Lower lobe of right lung (tissue), 2 donors: ENCODE results near the gene PIERCE2. TPM values are rescaled to one million over a fixed set of nuclear protein-coding genes. Genes with fewer than 3 reads are reported as not detected.

ENCODE experiments used
- ATAC-seq, 2 donors: fragments of 200-7000 bp; cut with Tn5 transposase; one replicate each; pipeline ENCODE4 v1.9.1; 2020 to 2022; ENCODE audit warnings: mild to moderate bottlenecking in 2 of 2, moderate library complexity in 2 of 2
- DNase-seq: peaks from one replicate; pipeline ENCODE4 v3.0.0-alpha.2; 2020
- H3K27ac ChIP-seq: fragments of 200-600 bp; one replicate; pipeline ENCODE4 v1.8.0; 2022
- H3K27me3 ChIP-seq: fragments of 200-600 bp; one replicate; pipeline ENCODE4 v1.8.0; 2022; ENCODE audit warnings: low read depth
- H3K36me3 ChIP-seq: fragments of 200-600 bp; one replicate; pipeline ENCODE4 v1.8.0; 2022; ENCODE audit warnings: mild to moderate bottlenecking
- H3K4me1 ChIP-seq: fragments of 200-600 bp; one replicate; pipeline ENCODE4 v1.8.0; 2022
- H3K4me3 ChIP-seq: fragments of 200-600 bp; one replicate; pipeline ENCODE4 v1.8.0; 2022; ENCODE audit warnings: mild to moderate bottlenecking
- H3K9me3 ChIP-seq: fragments of 200-600 bp; one replicate; pipeline ENCODE4 v1.8.0; 2022
- intact Hi-C: fragments of 100-400 bp; cut with DNase I; formaldehyde crosslinking; loops from one replicate; pipeline ENCODE4 v1.11.0; 2022
- long read RNA-seq: library from polyadenylated mRNA; unstranded; transcript quantifications from one replicate; pipeline ENCODE4 v2.0.0, GENCODE V29; 2021
- total RNA-seq: library from RNA; stranded (reverse); fragmentation: NEBNext Ultra II Directional; extraction: Animal tissue kit (Norgen Biotek cat#: 25700); gene quantifications from one replicate; pipeline ENCODE4 v1.2.1, GENCODE V29; 2021
- TF ChIP-seq, protein P1 (sequence below): fragments of 200-600 bp; IDR thresholded peaks from one replicate; pipeline ENCODE4 v1.8.0; 2022; ENCODE audit warnings: antibody characterized with exemption, mild to moderate bottlenecking
- donor health status: DM: no; HTN: yes; CAD: no; lungs with severe emphysema.

The PIERCE2 gene
- total RNA-seq, result 2.7 TPM
- long read RNA-seq, partial matches to known transcripts, result 0 of 1 reads
- long read RNA-seq, other reads (novel, unspliced or antisense), result 1 of 1 reads

- TF ChIP-seq, protein P1, sequence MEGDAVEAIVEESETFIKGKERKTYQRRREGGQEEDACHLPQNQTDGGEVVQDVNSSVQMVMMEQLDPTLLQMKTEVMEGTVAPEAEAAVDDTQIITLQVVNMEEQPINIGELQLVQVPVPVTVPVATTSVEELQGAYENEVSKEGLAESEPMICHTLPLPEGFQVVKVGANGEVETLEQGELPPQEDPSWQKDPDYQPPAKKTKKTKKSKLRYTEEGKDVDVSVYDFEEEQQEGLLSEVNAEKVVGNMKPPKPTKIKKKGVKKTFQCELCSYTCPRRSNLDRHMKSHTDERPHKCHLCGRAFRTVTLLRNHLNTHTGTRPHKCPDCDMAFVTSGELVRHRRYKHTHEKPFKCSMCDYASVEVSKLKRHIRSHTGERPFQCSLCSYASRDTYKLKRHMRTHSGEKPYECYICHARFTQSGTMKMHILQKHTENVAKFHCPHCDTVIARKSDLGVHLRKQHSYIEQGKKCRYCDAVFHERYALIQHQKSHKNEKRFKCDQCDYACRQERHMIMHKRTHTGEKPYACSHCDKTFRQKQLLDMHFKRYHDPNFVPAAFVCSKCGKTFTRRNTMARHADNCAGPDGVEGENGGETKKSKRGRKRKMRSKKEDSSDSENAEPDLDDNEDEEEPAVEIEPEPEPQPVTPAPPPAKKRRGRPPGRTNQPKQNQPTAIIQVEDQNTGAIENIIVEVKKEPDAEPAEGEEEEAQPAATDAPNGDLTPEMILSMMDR, result peak; percentile 94
- peak; percentile 99 for ATAC-seq
- DNase-seq, result peak; percentile 97
- intact Hi-C loops, result no loop called here
- Histone ChIP-seq H3K27me3 (no peaks in the 10 kb centered on the region), H3K27ac (peak within 1 kb of the TSS; percentile 95), H3K36me3 (no peaks in the 10 kb centered on the region), H3K4me3 (peak within 1 kb of the TSS; percentile 83), H3K9me3 (no peaks in the 10 kb centered on the region), H3K4me1 (peaks cover 46% of the 10 kb centered on the region)
These were observed at the start of gene PIERCE2, which contains the start of gene CCPG1 for GRCh38 chr15:55408012-55408928. TSS of gene PIERCE2 (plus strand) at chr15:55408495. CDS start at chr15:55408769, 274 bp downstream. TSS of gene CCPG1 (minus strand) at chr15:55408359. CDS start at chr15:55389424, 18,935 bp downstream.

GRCh38 chr15:55360256-55360655 is 48.0 kb upstream of the PIERCE2 start:
- no peaks in the 10 kb centered on the region for H3K9me3 ChIP-seq
- no peaks in the 10 kb centered on the region for H3K4me1 ChIP-seq
- TF ChIP-seq, protein P1, result no peak
- intact Hi-C loops, result no loop called here
- H3K27me3 ChIP-seq, result no peaks in the 10 kb centered on the region
- peaks cover 63% of the 10 kb centered on the region for H3K36me3 ChIP-seq
- DNase-seq, result no peak
- H3K27ac ChIP-seq, result no peak overlapping the region
- no peak for ATAC-seq
- no peak overlapping the region for H3K4me3 ChIP-seq

- no peaks in the 10 kb centered on the region for H3K4me1 ChIP-seq
- peak; percentile 68 for DNase-seq
- no peak overlapping the region for H3K4me3 ChIP-seq
- TF ChIP-seq, protein P1, result no peak
- no peaks in the 10 kb centered on the region for H3K27me3 ChIP-seq
- no peak overlapping the region for H3K27ac ChIP-seq
- H3K9me3 ChIP-seq, result no peaks in the 10 kb centered on the region
- ATAC-seq, result peak; percentile 38 to 69
- intact Hi-C loops, result no loop called here
- H3K36me3 ChIP-seq, result peaks cover 62% of the 10 kb centered on the region
These were observed 47.2 kb upstream of the PIERCE2 start for GRCh38 chr15:55361048-55361447.

GRCh38 chr15:55362641-55363040 is 45.7 kb upstream of the PIERCE2 start:
- no peak for ATAC-seq
- intact Hi-C loops, result no loop called here
- H3K9me3 ChIP-seq, result no peaks in the 10 kb centered on the region
- no peak overlapping the region for H3K27ac ChIP-seq
- H3K4me3 ChIP-seq, result no peak overlapping the region
- no peaks in the 10 kb centered on the region for H3K4me1 ChIP-seq
- H3K27me3 ChIP-seq, result no peaks in the 10 kb centered on the region
- DNase-seq, result no peak
- H3K36me3 ChIP-seq, result peaks cover 57% of the 10 kb centered on the region
- TF ChIP-seq, protein P1, result no peak

DNA sequence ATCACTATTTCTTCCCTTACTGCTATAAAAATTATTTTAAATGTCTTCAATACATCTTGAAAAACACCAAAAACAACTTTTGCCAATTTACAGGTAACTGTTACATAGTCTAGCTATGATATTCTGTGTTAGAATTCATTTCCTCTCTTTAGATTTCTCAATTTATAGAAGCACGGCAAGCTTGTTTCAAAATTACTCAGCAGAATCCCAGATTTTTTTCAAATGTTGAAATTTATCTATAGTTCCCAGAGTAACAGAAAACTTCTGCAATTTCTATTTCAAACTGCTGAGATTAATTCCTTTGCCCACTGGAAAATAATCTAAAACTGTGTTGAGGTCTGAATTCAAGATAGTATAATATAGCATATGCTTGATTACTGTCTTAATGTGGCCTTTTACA is 41.3 kb upstream of the PIERCE2 start:
- peaks cover 60% of the 10 kb centered on the region for H3K36me3 ChIP-seq
- no peaks in the 10 kb centered on the region for H3K27me3 ChIP-seq
- intact Hi-C loops, result no loop called here
- H3K9me3 ChIP-seq, result no peaks in the 10 kb centered on the region
- H3K27ac ChIP-seq, result no peak overlapping the region
- TF ChIP-seq, protein P1, result no peak
- no peak for ATAC-seq
- H3K4me1 ChIP-seq, result no peaks in the 10 kb centered on the region
- DNase-seq, result no peak
- no peak overlapping the region for H3K4me3 ChIP-seq
